ENCODE measurements around the gene VPS54. TPM values are rescaled to one million over a fixed set of nuclear protein-coding genes. Genes with fewer than 3 reads are reported as not detected.
A peak's percentile ranks its signal among the peaks of the same experiment; 100 is the strongest.

Gene VPS54
- total RNA-seq, 4 donors from 2014 or later = 21.7 to 33.2 (median 27.2) TPM

DNA sequence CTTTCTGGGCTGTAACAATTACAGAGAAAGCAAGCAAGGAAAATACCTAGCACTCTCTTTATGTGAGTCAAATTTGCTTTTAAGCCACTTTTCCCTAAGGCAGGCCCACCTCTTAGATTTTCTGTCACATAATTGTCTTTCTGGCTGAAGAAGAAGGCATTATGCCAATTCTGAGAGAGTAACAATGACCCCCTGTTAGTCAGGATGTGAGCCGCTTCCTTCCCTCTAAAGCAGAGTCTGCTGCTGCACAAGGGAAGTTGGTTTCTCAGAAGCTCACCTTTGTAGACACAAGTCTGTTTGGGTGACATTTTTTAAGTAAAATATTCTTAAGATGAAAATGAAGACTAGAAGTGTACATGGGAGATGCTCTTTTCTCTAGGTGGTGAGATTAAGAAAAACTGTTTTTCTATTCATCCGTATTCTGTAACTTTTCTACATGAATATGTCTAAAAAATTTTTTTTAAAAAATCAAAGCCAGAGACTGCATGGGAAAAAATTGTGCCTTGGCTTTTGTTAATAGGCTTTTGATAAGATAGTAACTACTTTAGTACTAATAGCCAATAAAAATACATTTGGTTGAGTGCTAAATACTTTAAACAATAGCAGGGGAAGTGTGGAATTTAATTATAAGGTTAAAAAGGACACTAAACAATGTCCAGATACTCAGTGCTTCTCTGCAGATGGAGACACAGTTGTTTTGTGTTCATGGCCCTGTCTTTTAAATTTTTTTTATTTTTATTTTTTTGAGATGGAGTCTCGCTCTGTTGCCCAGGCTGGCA is 33.4 kb upstream of the VPS54 start:
- TF ChIP-seq POLR2A (IDR thresholded peaks at IDR 0.05) (no peak), POLR2AphosphoS5 (IDR thresholded peaks at IDR 0.05) (peak; percentile 24), EP300 (IDR thresholded peaks at IDR 0.05) (no peak)
- TF ChIP-seq, protein P1, sequence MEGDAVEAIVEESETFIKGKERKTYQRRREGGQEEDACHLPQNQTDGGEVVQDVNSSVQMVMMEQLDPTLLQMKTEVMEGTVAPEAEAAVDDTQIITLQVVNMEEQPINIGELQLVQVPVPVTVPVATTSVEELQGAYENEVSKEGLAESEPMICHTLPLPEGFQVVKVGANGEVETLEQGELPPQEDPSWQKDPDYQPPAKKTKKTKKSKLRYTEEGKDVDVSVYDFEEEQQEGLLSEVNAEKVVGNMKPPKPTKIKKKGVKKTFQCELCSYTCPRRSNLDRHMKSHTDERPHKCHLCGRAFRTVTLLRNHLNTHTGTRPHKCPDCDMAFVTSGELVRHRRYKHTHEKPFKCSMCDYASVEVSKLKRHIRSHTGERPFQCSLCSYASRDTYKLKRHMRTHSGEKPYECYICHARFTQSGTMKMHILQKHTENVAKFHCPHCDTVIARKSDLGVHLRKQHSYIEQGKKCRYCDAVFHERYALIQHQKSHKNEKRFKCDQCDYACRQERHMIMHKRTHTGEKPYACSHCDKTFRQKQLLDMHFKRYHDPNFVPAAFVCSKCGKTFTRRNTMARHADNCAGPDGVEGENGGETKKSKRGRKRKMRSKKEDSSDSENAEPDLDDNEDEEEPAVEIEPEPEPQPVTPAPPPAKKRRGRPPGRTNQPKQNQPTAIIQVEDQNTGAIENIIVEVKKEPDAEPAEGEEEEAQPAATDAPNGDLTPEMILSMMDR (IDR thresholded peaks at IDR 0.05) = no peak
- WGBS, 2 donors (ENCODE audit: low coverage in 1 of 2) = 73 to 77% methylated on average over 2 to 3 of the region's 3 CpGs
- Histone ChIP-seq H3K9me3 (no peaks in the 10 kb centered on the region), H3K36me3 (no peaks in the 10 kb centered on the region), H3K4me3 (no peak overlapping the region), H3K27ac (peak overlapping the region in 1 of 4 donors; percentile 13), H3K27me3 (no peaks in the 10 kb centered on the region), H3K4me1 (no peaks in the 10 kb centered on the region)
- peak; percentile 52 for ATAC-seq

- Histone ChIP-seq H3K4me3 (no peak overlapping the region), H3K27me3 (no peaks in the 10 kb centered on the region), H3K9me3 (no peaks in the 10 kb centered on the region), H3K4me1 (no peaks in the 10 kb centered on the region), H3K27ac (no peak overlapping the region), H3K36me3 (no peaks in the 10 kb centered on the region)
- WGBS, 2 donors (ENCODE audit: low coverage in 1 of 2) = 0 to 7% methylated on average over 3 of the region's 3 CpGs
- TF ChIP-seq, protein P1 (IDR thresholded peaks at IDR 0.05) = peak; percentile 72 to 91 (median 83)
- no peak for TF ChIP-seq POLR2AphosphoS5 (IDR thresholded peaks at IDR 0.05)
- peak; percentile 79 for ATAC-seq
Observed at GRCh38 chr2:64049633-64050220, 30.5 kb upstream of the VPS54 start.

GRCh38 chr2:64045938-64046337 is 26.7 kb upstream of the VPS54 start:
- Histone ChIP-seq H3K36me3 (no peaks in the 10 kb centered on the region), H3K27me3 (no peaks in the 10 kb centered on the region), H3K9me3 (no peaks in the 10 kb centered on the region), H3K4me1 (no peaks in the 10 kb centered on the region), H3K4me3 (no peak overlapping the region), H3K27ac (no peak overlapping the region)
- 90 to 94% methylated on average over 2 of the region's 2 CpGs for WGBS, 2 donors (ENCODE audit: low coverage in 1 of 2)
- TF ChIP-seq POLR2A (IDR thresholded peaks at IDR 0.05) = no peak
- no peak for TF ChIP-seq EP300 (IDR thresholded peaks at IDR 0.05)
- TF ChIP-seq, protein P1 (IDR thresholded peaks at IDR 0.05) = no peak
- TF ChIP-seq POLR2AphosphoS5 (IDR thresholded peaks at IDR 0.05) = no peak
- ATAC-seq = no peak

- no peaks in the 10 kb centered on the region for H3K27me3 ChIP-seq
- H3K4me1 ChIP-seq = no peaks in the 10 kb centered on the region
- no peak overlapping the region for H3K27ac ChIP-seq
- TF ChIP-seq POLR2AphosphoS5 (IDR thresholded peaks at IDR 0.05) (no peak), EP300 (IDR thresholded peaks at IDR 0.05) (no peak), POLR2A (IDR thresholded peaks at IDR 0.05) (no peak)
- TF ChIP-seq, protein P1 (IDR thresholded peaks at IDR 0.05) = no peak
- H3K9me3 ChIP-seq = no peaks in the 10 kb centered on the region
- no peaks in the 10 kb centered on the region for H3K36me3 ChIP-seq
- ATAC-seq = no peak
- no peak overlapping the region for H3K4me3 ChIP-seq
- 48 to 57% methylated on average over 3 of the region's 3 CpGs for WGBS, 2 donors (ENCODE audit: low coverage in 1 of 2)
Observed at GRCh38 chr2:64040161-64040560, 20.9 kb upstream of the VPS54 start.

Measured in gastroesophageal sphincter (tissue), 4 donors.